Cerebellar nuclear complex (tissue), 1 donor: ENCODE results near the gene MKI67.

Experiments
- DNase-seq, 2 experiments: peaks; one replicate each; lab custom pipeline; 2025; lab: John Stamatoyannopoulos, UW

MKI67 gene

GRCh38 chr10:128081222-128081621 is 45.0 kb downstream of the MKI67 start:
- DNase-seq: no peak

- no peak for DNase-seq
Observed at GRCh38 chr10:128080641-128081040, 45.6 kb downstream of the MKI67 start.

- no peak for DNase-seq
Observed at GRCh38 chr10:128080231-128080630, 46.0 kb downstream of the MKI67 start.

GRCh38 chr10:128078136-128078969 is 47.9 kb downstream of the MKI67 start:
- no peak for DNase-seq

- DNase-seq: no peak
Observed at GRCh38 chr10:128077155-128077875, 48.9 kb downstream of the MKI67 start.

GRCh38 chr10:128074589-128074988 is 51.6 kb downstream of the MKI67 start:
- no peak for DNase-seq

GRCh38 chr10:128073890-128074289 is 52.3 kb downstream of the MKI67 start:
- no peak for DNase-seq

GRCh38 chr10:128072941-128073645 is 53.1 kb downstream of the MKI67 start:
- no peak for DNase-seq

- no peak for DNase-seq
Observed at GRCh38 chr10:128072046-128072445, 54.2 kb downstream of the MKI67 start.

- DNase-seq: no peak
Observed at GRCh38 chr10:128071417-128071782, 54.8 kb downstream of the MKI67 start.

GRCh38 chr10:128070721-128071416 is 55.4 kb downstream of the MKI67 start:
- DNase-seq: no peak

GRCh38 chr10:128070161-128070560 is 56.1 kb downstream of the MKI67 start:
- no peak for DNase-seq

- no peak for DNase-seq
Observed at GRCh38 chr10:128069351-128070051, 56.7 kb downstream of the MKI67 start.

GRCh38 chr10:128068398-128069285 is 57.6 kb downstream of the MKI67 start:
- no peak for DNase-seq

GRCh38 chr10:128067691-128068397 is 58.4 kb downstream of the MKI67 start:
- DNase-seq: no peak

GRCh38 chr10:128066870-128067382 is 59.3 kb downstream of the MKI67 start:
- no peak for DNase-seq

- no peak for DNase-seq
Observed at GRCh38 chr10:128065881-128066534, 60.2 kb downstream of the MKI67 start.

- no peak for DNase-seq
Observed at GRCh38 chr10:128064970-128065580, 61.1 kb downstream of the MKI67 start.
